ENCODE measurements around the gene PRLHR. TPM values are rescaled to one million over a fixed set of nuclear protein-coding genes. Genes with fewer than 3 reads are reported as not detected.

The PRLHR gene
- total and polyA plus RNA-seq, 2 of the 4 experiments (the other 2 are of a cell fraction), result not detected

GRCh38 chr10:118596426-118597124 lies 1.1 kb upstream of the PRLHR start:
- Histone ChIP-seq H3K36me3 (ENCODE audit: control insufficient read depth, insufficient read depth, low read length) (no peaks in the 10 kb centered on the region), H4K20me1 (ENCODE audit: insufficient read depth, low read length) (no peaks in the 10 kb centered on the region), H3K9me1 (ENCODE audit: insufficient read depth, low read length) (no peaks in the 10 kb centered on the region), H3K9ac (ENCODE audit: low read depth, low read length) (no peak overlapping the region), H3K27ac (ENCODE audit: insufficient read depth, low read length) (no peak overlapping the region), H2BK15ac (ENCODE audit: low read depth, low read length) (no peak overlapping the region), H3K18ac (ENCODE audit: low read depth, low read length) (no peak overlapping the region), H3K4ac (ENCODE audit: low read depth, low read length) (no peak overlapping the region), H3K14ac (replicated peaks; ENCODE audit: low read depth, low read length) (no peak overlapping the region), H3K79me1 (ENCODE audit: low read depth in 1 of 2, low read length in 2 of 2) (no peaks in the 10 kb centered on the region), H3K56ac (ENCODE audit: extremely low read depth, insufficient read depth, low read length) (no peak overlapping the region), H2AK5ac (ENCODE audit: low read depth, low read length) (no peak overlapping the region), H4K5ac (ENCODE audit: low read depth, low read length) (no peak overlapping the region), H3K23ac (ENCODE audit: low read depth, low read length) (no peak overlapping the region), H2AFZ (replicated peaks; ENCODE audit: low read length, poor library complexity) (no peak overlapping the region), H3K27me3 (ENCODE audit: control insufficient read depth, insufficient read depth, low read length) (peaks cover 18% of the 10 kb centered on the region), H2BK120ac (ENCODE audit: low read depth, low read length) (no peak overlapping the region), H2BK5ac (ENCODE audit: low read depth, low read length, poor library complexity, severe bottlenecking) (no peak overlapping the region), H3K4me2 (ENCODE audit: low read depth, low read length) (no peak overlapping the region), H4K8ac (ENCODE audit: low read depth in 2 of 2, low read length in 2 of 2) (no peak overlapping the region), H3K9me3 (ENCODE audit: control insufficient read depth, insufficient read depth, low read length) (peaks cover 3% of the 10 kb centered on the region; the same call in 1 of the 2 replicates), H2BK20ac (ENCODE audit: low read depth, low read length) (no peak overlapping the region), H3K4me1 (ENCODE audit: control insufficient read depth, insufficient read depth, low read length) (no peaks in the 10 kb centered on the region), H2AK9ac (replicated peaks; ENCODE audit: low read depth, low read length, poor library complexity) (no peak overlapping the region), H3K4me3 (ENCODE audit: insufficient read depth, low read depth, low read length) (no peak overlapping the region), H4K91ac (ENCODE audit: insufficient read depth, low read depth, low read length) (no peak overlapping the region)
- TF ChIP-seq, protein P1, sequence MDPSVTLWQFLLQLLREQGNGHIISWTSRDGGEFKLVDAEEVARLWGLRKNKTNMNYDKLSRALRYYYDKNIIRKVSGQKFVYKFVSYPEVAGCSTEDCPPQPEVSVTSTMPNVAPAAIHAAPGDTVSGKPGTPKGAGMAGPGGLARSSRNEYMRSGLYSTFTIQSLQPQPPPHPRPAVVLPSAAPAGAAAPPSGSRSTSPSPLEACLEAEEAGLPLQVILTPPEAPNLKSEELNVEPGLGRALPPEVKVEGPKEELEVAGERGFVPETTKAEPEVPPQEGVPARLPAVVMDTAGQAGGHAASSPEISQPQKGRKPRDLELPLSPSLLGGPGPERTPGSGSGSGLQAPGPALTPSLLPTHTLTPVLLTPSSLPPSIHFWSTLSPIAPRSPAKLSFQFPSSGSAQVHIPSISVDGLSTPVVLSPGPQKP (IDR thresholded peaks at IDR 0.05; ENCODE audit: borderline replicate concordance, low read depth, low read length), result no peak
- TF ChIP-seq MAZ (IDR thresholded peaks at IDR 0.05; ENCODE audit: borderline replicate concordance, low read depth, low read length) (no peak), CHD1 (IDR thresholded peaks at IDR 0.05; ENCODE audit: low read depth, low read length) (no peak), POLR2A (IDR thresholded peaks at IDR 0.05; ENCODE audit: low read depth, low read length) (no peak), FOS (IDR thresholded peaks at IDR 0.05; ENCODE audit: low read depth, low read length) (no peak), MXI1 (IDR thresholded peaks at IDR 0.05; ENCODE audit: borderline replicate concordance, low read depth, low read length) (no peak), USF2 (IDR thresholded peaks at IDR 0.05; ENCODE audit: low read depth, low read length) (no peak), CEBPB (IDR thresholded peaks at IDR 0.05; ENCODE audit: low read depth, low read length) (no peak), RAD21 (IDR thresholded peaks at IDR 0.05; ENCODE audit: low read length) (no peak), MAFK (IDR thresholded peaks at IDR 0.05; ENCODE audit: low read depth, low read length) (no peak), RCOR1 (IDR thresholded peaks at IDR 0.05; ENCODE audit: insufficient replicate concordance, low read length) (no peak), NFE2L2 (IDR thresholded peaks at IDR 0.05; ENCODE audit: low read depth, low read length) (no peak), BHLHE40 (IDR thresholded peaks at IDR 0.05; ENCODE audit: low read depth, low read length) (no peak), RFX5 (IDR thresholded peaks at IDR 0.05; ENCODE audit: low read depth, low read length) (no peak)
- ChIA-PET POLR2A (ENCODE audit: unreplicated experiment) (interaction anchor here (1.0 kb wide), 1 partner anchor 9 kb away, joined by 3 read pairs; no protein-coding TSS in a partner anchor), CTCF (no interaction called here)
- DNase-seq (no peak), ATAC-seq (ENCODE audit: low read depth) (no peak)
- dilution Hi-C loops (cut with HindIII; ENCODE audit: low sequenced_read_pairs, unreplicated experiment), result no loop called here
- in situ Hi-C loops (cut with MboI; ENCODE audit: low sequenced_read_pairs), result no loop called here
- no TSS peak for BruUV-seq (replicated peaks)
- WGBS, 2 experiments (ENCODE audit: extremely low coverage in 2 of 2, insufficient read length in 1 of 2), result no CpG with 5 or more reads among the region's 16 CpGs
- intact Hi-C loops (cut with micrococcal nuclease), result loop anchor here (2.0 kb wide), 1 partner anchor 32 kb away; no protein-coding TSS in a partner anchor
